ENCODE measurements around the gene SCGB3A2.

GRCh38 chr5:147918899-147919298, 40.4 kb downstream of the SCGB3A2 start:
- TF ChIP-seq POLR2AphosphoS5 (IDR thresholded peaks at IDR 0.05) (no peak), POLR2A (IDR thresholded peaks at IDR 0.05) (no peak), EP300 (IDR thresholded peaks at IDR 0.05) (no peak)
- TF ChIP-seq, protein P1, sequence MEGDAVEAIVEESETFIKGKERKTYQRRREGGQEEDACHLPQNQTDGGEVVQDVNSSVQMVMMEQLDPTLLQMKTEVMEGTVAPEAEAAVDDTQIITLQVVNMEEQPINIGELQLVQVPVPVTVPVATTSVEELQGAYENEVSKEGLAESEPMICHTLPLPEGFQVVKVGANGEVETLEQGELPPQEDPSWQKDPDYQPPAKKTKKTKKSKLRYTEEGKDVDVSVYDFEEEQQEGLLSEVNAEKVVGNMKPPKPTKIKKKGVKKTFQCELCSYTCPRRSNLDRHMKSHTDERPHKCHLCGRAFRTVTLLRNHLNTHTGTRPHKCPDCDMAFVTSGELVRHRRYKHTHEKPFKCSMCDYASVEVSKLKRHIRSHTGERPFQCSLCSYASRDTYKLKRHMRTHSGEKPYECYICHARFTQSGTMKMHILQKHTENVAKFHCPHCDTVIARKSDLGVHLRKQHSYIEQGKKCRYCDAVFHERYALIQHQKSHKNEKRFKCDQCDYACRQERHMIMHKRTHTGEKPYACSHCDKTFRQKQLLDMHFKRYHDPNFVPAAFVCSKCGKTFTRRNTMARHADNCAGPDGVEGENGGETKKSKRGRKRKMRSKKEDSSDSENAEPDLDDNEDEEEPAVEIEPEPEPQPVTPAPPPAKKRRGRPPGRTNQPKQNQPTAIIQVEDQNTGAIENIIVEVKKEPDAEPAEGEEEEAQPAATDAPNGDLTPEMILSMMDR (IDR thresholded peaks at IDR 0.05): no peak

Measured in suprapubic skin (tissue), 4 donors.